Esophagus squamous epithelium (tissue), 4 donors: ENCODE data around the gene UBAC2.

ENCODE experiments used
- POLR2A ChIP-seq, 4 donors: fragments of 450-650 bp; IDR thresholded peaks; one replicate each; pipeline ENCODE4 v1.6.1; 2017; ENCODE audit warnings: antibody characterized with exemption in 4 of 4, mild to moderate bottlenecking in 4 of 4, moderate library complexity in 3 of 4
- TF ChIP-seq, protein P1 (sequence below), 6 experiments: fragments of 450-650 bp in 4 of 6; fragments of 200-600 bp in 2 of 6; sonication (generic) in 2 of 6; IDR thresholded peaks; one replicate each; pipeline ENCODE4 v1.5.1; 2016 to 2019; ENCODE audit warnings: antibody characterized with exemption in 6 of 6, mild to moderate bottlenecking in 4 of 6, moderate library complexity in 4 of 6

DNA sequence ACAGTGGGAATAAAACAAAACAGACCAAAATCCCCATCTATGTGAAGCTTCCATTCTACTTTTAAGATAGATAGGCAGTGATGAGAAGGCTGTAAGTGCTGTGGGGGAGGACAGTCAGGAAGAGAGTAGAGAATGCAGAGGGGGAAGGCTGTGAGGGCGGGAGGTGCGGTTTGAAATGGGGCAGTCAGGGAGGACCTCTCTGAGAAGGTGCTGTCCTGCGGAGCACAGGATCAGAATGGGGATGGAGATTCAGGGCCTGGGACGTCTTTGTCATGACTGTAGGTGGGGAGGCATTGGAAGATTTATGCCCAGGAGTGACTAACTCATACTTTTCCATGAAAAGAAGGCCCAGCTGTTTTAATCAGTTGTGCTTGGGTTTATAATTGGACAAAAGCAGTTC, 110.5 kb downstream of the UBAC2 start:
- TF ChIP-seq, protein P1, sequence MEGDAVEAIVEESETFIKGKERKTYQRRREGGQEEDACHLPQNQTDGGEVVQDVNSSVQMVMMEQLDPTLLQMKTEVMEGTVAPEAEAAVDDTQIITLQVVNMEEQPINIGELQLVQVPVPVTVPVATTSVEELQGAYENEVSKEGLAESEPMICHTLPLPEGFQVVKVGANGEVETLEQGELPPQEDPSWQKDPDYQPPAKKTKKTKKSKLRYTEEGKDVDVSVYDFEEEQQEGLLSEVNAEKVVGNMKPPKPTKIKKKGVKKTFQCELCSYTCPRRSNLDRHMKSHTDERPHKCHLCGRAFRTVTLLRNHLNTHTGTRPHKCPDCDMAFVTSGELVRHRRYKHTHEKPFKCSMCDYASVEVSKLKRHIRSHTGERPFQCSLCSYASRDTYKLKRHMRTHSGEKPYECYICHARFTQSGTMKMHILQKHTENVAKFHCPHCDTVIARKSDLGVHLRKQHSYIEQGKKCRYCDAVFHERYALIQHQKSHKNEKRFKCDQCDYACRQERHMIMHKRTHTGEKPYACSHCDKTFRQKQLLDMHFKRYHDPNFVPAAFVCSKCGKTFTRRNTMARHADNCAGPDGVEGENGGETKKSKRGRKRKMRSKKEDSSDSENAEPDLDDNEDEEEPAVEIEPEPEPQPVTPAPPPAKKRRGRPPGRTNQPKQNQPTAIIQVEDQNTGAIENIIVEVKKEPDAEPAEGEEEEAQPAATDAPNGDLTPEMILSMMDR (IDR thresholded peaks at IDR 0.05), result no peak
- no peak for TF ChIP-seq POLR2A (IDR thresholded peaks at IDR 0.05)
